Spleen (tissue), 11 donors: ENCODE measurements around the gene SOX5. TPM values are rescaled to one million over a fixed set of nuclear protein-coding genes. Genes with fewer than 3 reads are reported as not detected.
"Not testable (repeated sequence)": the region's sequence is repeated elsewhere in the genome, so short reads cannot be mapped to it uniquely, and the experiment has no call there.

Source experiments
- DNase-seq: peaks from one replicate; pipeline ENCODE4 v3.0.0-alpha.2; 2020
- H3K27ac ChIP-seq, 8 donors: fragments of 200-600 bp; sonication (generic) in 7 of 8; 1 replicate in 4 of 8; 2 replicates in 4 of 8; pipeline versions ENCODE4 v1.5.0 to v1.8.0; 2016 to 2021; ENCODE audit warnings: inconsistent platforms in 4 of 8, mild to moderate bottlenecking in 4 of 8, moderate library complexity in 1 of 8
- H3K27me3 ChIP-seq, 7 donors: fragments of 200-600 bp; sonication (generic) in 6 of 7; replicated peaks in 1 of 7; 1 replicate in 4 of 7; 2 replicates in 3 of 7; pipeline versions ENCODE4 v1.5.0 to v1.8.0; 2016 to 2021; ENCODE audit warnings: inconsistent platforms in 3 of 7, mild to moderate bottlenecking in 1 of 7
- H3K36me3 ChIP-seq, 6 donors: fragments of 200-600 bp; sonication (generic) in 5 of 6; 1 replicate in 4 of 6; 2 replicates in 2 of 6; pipeline versions ENCODE4 v1.5.0 to v1.8.0; 2016 to 2021; ENCODE audit warnings: inconsistent platforms in 2 of 6
- H3K4me1 ChIP-seq, 6 donors: fragments of 200-600 bp; sonication (generic) in 5 of 6; 1 replicate in 3 of 6; 2 replicates in 3 of 6; pipeline versions ENCODE4 v1.5.0 to v1.8.0; 2016 to 2021; ENCODE audit warnings: inconsistent platforms in 3 of 6
- H3K4me3 ChIP-seq, 8 donors: fragments of 200-600 bp; sonication (generic) in 7 of 8; 1 replicate in 4 of 8; 2 replicates in 4 of 8; pipeline versions ENCODE4 v1.5.0 to v1.8.0; 2016 to 2021; ENCODE audit warnings: inconsistent platforms in 4 of 8, mild to moderate bottlenecking in 4 of 8, moderate library complexity in 2 of 8
- H3K9me3 ChIP-seq, 8 donors: fragments of 200-600 bp; sonication (generic) in 7 of 8; 1 replicate in 4 of 8; 2 replicates in 4 of 8; pipeline versions ENCODE4 v1.5.0 to v1.8.0; 2016 to 2021; ENCODE audit warnings: inconsistent platforms in 4 of 8
- POLR2A ChIP-seq, 3 donors: fragments of 450-650 bp; IDR thresholded peaks; one replicate each; pipeline ENCODE4 v1.5.1; 2017; ENCODE audit warnings: antibody characterized with exemption in 3 of 3, mild to moderate bottlenecking in 1 of 3
- POLR2AphosphoS5 ChIP-seq, 3 donors: sonication (generic); formaldehyde crosslinking; IDR thresholded peaks; one replicate each; pipeline ENCODE4 v1.5.1; 2017; ENCODE audit warnings: antibody characterized with exemption in 3 of 3
- WGBS, 5 donors: extraction: QIAGEN DNeasy Blood & Tissue Kit in 3 of 5; methylation state at CpG; one replicate each; pipeline versions ENCODE4 v1.1.5 to v1.1.7; 2013 to 2018; 5-methylcytosine and 5-hydroxymethylcytosine counted together
- intact Hi-C: fragments of 100-400 bp; cut with DNase I; formaldehyde crosslinking; loops from one replicate; pipeline ENCODE4 v1.15.0; 2023; ENCODE audit warnings: low total_unique reads
- polyA plus RNA-seq, 3 donors: library from polyadenylated mRNA; stranded (reverse); fragments of 200-250 nt; gene quantifications; one replicate each; pipeline ENCODE4 v1.2.1, GENCODE V29; 2013
- total RNA-seq, 7 donors: library from RNA; depleted of rRNA in 3 of 7; stranded (reverse); fragments of >200 nt in 3 of 7; fragmentation: NEBNext Ultra II Directional in 4 of 7; extraction: Animal tissue kit (Norgen Biotek cat#: 25700) in 4 of 7; gene quantifications; one replicate each; pipeline versions ENCODE4 v1.1.0 to v1.2.1, GENCODE V29; 2016 to 2021
- TF ChIP-seq, protein P1 (sequence below), 11 experiments: fragments of 200-600 bp in 7 of 11; fragments of 450-650 bp in 4 of 11; sonication (generic) in 4 of 11; IDR thresholded peaks in 8 of 11; conservative IDR thresholded peaks in 3 of 11; 1 replicate in 7 of 11; 2 replicates in 4 of 11; pipeline versions ENCODE4 v1.4.0 to v1.8.0; 2016 to 2021; ENCODE audit warnings: antibody characterized with exemption in 11 of 11, inconsistent platforms in 4 of 11, mild to moderate bottlenecking in 1 of 11
- donor health status: healthy with polysubstance abuse.
- donor health status: DM: no; HTN: no; CAD: no; lungs with moderate emphysema.
- donor health status: DM: no; HTN: no; CAD: no.
- donor health status: Bipolar disorder and iron deficiency.
- donor health status: healthy.
- donor health status: DM: no; HTN: no; CAD: no.
- donor health status: DM: yes; HTN: yes; CAD: no.

The SOX5 gene
- total and polyA plus RNA-seq, 10 donors = 0.20 to 21.3 (median 8.7) TPM

GRCh38 chr12:23885394-23885793, 64.1 kb downstream of the SOX5 start:
- no peak for TF ChIP-seq POLR2AphosphoS5 (IDR thresholded peaks at IDR 0.05)
- no peak for TF ChIP-seq POLR2A (IDR thresholded peaks at IDR 0.05)
- TF ChIP-seq, protein P1, sequence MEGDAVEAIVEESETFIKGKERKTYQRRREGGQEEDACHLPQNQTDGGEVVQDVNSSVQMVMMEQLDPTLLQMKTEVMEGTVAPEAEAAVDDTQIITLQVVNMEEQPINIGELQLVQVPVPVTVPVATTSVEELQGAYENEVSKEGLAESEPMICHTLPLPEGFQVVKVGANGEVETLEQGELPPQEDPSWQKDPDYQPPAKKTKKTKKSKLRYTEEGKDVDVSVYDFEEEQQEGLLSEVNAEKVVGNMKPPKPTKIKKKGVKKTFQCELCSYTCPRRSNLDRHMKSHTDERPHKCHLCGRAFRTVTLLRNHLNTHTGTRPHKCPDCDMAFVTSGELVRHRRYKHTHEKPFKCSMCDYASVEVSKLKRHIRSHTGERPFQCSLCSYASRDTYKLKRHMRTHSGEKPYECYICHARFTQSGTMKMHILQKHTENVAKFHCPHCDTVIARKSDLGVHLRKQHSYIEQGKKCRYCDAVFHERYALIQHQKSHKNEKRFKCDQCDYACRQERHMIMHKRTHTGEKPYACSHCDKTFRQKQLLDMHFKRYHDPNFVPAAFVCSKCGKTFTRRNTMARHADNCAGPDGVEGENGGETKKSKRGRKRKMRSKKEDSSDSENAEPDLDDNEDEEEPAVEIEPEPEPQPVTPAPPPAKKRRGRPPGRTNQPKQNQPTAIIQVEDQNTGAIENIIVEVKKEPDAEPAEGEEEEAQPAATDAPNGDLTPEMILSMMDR (IDR thresholded peaks at IDR 0.05 in 8 of 11, conservative IDR thresholded peaks at IDR 0.05 in 3 of 11) = no peak
- intact Hi-C loops = no loop called here

DNA sequence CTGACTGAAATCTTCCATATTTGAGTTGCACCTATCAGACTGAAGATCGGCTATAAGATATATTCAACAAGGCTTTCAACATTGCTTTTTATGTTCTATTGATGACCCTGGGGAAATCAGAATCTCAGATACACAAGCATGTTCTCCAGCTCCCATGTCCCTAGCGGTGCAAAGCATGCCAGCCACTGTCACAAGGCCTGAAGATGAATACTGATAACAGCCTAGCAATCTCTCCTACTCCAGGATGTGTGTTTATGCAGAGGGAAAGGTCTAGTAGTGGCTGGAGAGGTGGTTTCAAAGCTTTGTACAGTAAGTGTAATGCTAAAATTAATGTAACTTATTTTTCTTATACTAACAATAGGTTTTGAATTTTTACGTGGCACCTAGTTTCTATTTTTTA, 64.6 kb downstream of the SOX5 start:
- 85 to 96% (median 92%) methylated on average over 3 of the region's 3 CpGs for WGBS, 5 donors
- no peaks in the 10 kb centered on the region for H3K4me1 ChIP-seq
- H3K4me3 ChIP-seq = no peak overlapping the region
- DNase-seq = no peak
- no peaks in the 10 kb centered on the region for H3K36me3 ChIP-seq
- H3K27me3 ChIP-seq = no peaks in the 10 kb centered on the region
- H3K9me3 ChIP-seq = no peaks in the 10 kb centered on the region
- H3K27ac ChIP-seq = no peak overlapping the region
- TF ChIP-seq, protein P1 (IDR thresholded peaks at IDR 0.05 in 8 of 11, conservative IDR thresholded peaks at IDR 0.05 in 3 of 11) = no peak
- TF ChIP-seq POLR2A (IDR thresholded peaks at IDR 0.05) (no peak), POLR2AphosphoS5 (IDR thresholded peaks at IDR 0.05) (no peak)
- intact Hi-C loops = no loop called here

More at GRCh38 chr12:23885394-23885793, 64.1 kb downstream of the SOX5 start:
- DNase-seq = no peak
- Histone ChIP-seq H3K27me3 (no peaks in the 10 kb centered on the region), H3K9me3 (no peaks in the 10 kb centered on the region), H3K27ac (no peak overlapping the region), H3K36me3 (no peaks in the 10 kb centered on the region), H3K4me3 (no peak overlapping the region), H3K4me1 (no peaks in the 10 kb centered on the region)
- WGBS, 5 donors = 78 to 91% (median 87%) methylated on average over 2 of the region's 2 CpGs

DNA sequence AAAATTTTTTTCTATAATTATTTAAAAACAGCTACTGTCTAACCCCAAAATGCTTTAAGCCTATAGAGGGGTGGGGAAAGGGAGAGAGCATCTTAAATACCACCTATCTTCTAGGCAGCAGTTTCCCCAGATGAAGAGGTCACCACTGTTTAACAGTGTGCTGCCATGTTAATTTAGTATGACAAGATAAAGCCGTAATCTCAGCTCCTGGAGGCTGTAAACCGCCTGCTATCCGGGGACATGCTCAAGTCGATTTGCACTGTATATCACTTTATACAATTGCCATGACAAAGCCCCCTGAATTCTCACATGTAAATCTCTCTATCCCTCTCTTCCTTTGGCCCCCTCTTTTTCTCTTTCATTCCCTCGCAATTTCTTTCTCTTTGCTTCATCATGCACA, 68.5 kb downstream of the SOX5 start:
- no peak overlapping the region for H3K4me3 ChIP-seq
- 86 to 92% (median 90%) methylated on average over 5 of the region's 5 CpGs for WGBS, 5 donors
- peaks cover 0 to 5% (median 0%) of the 10 kb centered on the region in 8 donors for H3K9me3 ChIP-seq
- intact Hi-C loops = no loop called here
- TF ChIP-seq, protein P1 (IDR thresholded peaks at IDR 0.05 in 8 of 11, conservative IDR thresholded peaks at IDR 0.05 in 3 of 11) = no peak
- TF ChIP-seq POLR2AphosphoS5 (IDR thresholded peaks at IDR 0.05) (no peak), POLR2A (IDR thresholded peaks at IDR 0.05) (no peak)
- DNase-seq = no peak
- H3K27ac ChIP-seq = no peak overlapping the region
- H3K36me3 ChIP-seq = no peaks in the 10 kb centered on the region
- H3K27me3 ChIP-seq = no peaks in the 10 kb centered on the region
- no peaks in the 10 kb centered on the region for H3K4me1 ChIP-seq

DNA sequence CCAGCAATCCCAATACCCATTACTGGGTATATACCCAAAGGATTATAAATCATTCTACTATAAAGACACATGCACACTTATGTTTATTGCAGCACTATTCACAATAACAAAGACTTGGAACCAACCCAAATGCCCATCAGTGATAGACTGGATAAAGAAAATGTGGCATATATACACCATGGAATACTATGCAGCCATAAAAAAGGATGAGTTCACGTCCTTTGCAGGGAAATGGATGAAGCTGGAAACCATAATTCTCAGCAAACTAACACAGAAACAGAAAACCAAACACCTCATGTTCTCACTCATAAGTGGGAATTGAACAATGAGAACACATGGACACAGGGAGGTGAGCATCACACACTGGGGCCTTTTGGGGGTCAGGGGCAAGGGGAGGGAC, 72.9 kb downstream of the SOX5 start:
- DNase-seq, H3K9me3 ChIP-seq, H3K27ac ChIP-seq, intact Hi-C loops, H3K27me3 ChIP-seq, H3K4me3 ChIP-seq, H3K36me3 ChIP-seq, H3K4me1 ChIP-seq: not testable (repeated sequence)
- 60 to 83% (median 74%) methylated on average over 1 of the region's 1 CpG for WGBS, 5 donors

GRCh38 chr12:23867794-23868193, 81.7 kb downstream of the SOX5 start:
- no peaks in the 10 kb centered on the region for H3K4me1 ChIP-seq
- TF ChIP-seq POLR2A (IDR thresholded peaks at IDR 0.05) = no peak
- no peak for TF ChIP-seq POLR2AphosphoS5 (IDR thresholded peaks at IDR 0.05)
- TF ChIP-seq, protein P1 (IDR thresholded peaks at IDR 0.05 in 8 of 11, conservative IDR thresholded peaks at IDR 0.05 in 3 of 11) = no peak
- H3K27me3 ChIP-seq = no peaks in the 10 kb centered on the region
- H3K9me3 ChIP-seq = no peaks in the 10 kb centered on the region
- H3K36me3 ChIP-seq = no peaks in the 10 kb centered on the region
- H3K27ac ChIP-seq = no peak overlapping the region
- intact Hi-C loops = no loop called here
- no peak for DNase-seq
- H3K4me3 ChIP-seq = no peak overlapping the region
